ENCODE results near the gene GSPT2.
A peak's percentile ranks its signal among the peaks of the same experiment; 100 is the strongest.
"Not testable (repeated sequence)": the region's sequence is repeated elsewhere in the genome, so short reads cannot be mapped to it uniquely, and the experiment has no call there.

The GSPT2 gene

DNA sequence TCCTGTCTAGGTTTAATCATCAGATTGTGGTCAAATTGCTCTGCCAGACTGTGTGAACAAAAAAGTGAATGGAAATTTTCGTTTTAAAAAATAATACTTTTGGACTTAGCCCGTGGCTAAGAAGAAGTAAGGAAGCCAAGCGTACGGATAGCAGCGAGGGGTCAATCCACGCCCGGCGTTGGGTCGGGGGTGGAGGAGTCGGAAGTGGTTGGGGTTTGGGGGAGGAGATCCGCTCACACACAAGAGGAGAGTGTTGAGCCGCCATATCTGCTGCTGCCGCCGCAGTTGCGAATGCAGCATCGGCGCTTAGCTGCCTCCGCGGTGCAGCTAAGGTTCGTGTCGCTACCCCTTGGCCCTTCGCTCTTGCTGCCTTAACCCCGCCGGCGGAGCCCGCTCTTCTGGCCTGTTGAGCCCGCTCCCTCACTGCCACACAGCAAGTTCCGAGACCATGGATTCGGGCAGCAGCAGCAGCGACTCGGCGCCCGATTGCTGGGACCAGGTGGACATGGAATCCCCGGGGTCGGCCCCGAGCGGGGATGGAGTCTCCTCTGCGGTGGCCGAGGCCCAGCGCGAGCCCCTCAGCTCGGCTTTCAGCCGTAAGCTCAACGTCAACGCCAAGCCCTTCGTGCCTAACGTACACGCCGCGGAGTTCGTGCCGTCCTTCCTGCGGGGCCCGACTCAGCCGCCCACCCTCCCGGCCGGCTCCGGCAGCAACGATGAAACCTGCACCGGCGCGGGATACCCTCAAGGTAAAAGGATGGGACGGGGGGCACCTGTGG, at the start of gene GSPT2:
TSS of gene GSPT2 (plus strand) at position 264 of the 779 bp plus-strand sequence. CDS start at position 449, 185 bp downstream.
- Histone ChIP-seq H3K27me3 (ENCODE audit: insufficient read depth, low read length) (no peaks in the 10 kb centered on the region), H3K4me1 (ENCODE audit: insufficient read depth, low read length, severe bottlenecking) (peaks cover 17% of the 10 kb centered on the region), H3F3A (ENCODE audit: insufficient read depth, low read length) (no peaks in the 10 kb centered on the region), H3K4me3 (ENCODE audit: low read depth, low read length, poor library complexity, severe bottlenecking) (peak within 1 kb of the TSS; percentile 80), H3K27ac (ENCODE audit: low read depth, low read length, poor library complexity, severe bottlenecking) (peak within 1 kb of the TSS; percentile 65), H3K36me3 (ENCODE audit: insufficient read depth, low read length) (peaks cover 19% of the 10 kb centered on the region), H3K9me3 (ENCODE audit: low read length) (no peaks in the 10 kb centered on the region), H3K9ac (ENCODE audit: low read length) (peak within 1 kb of the TSS; percentile 80), H2AFZ (ENCODE audit: low read length) (peak within 1 kb of the TSS; percentile 100), H3K4me2 (ENCODE audit: low read length) (peak within 1 kb of the TSS; percentile 77), H3K79me2 (ENCODE audit: insufficient read depth, low read length) (no peaks in the 10 kb centered on the region), H3K9me2 (ENCODE audit: low read depth, low read length) (no peaks in the 10 kb centered on the region), H4K20me1 (ENCODE audit: insufficient read depth, low read length) (no peaks in the 10 kb centered on the region)
- TF ChIP-seq EZH2 (IDR thresholded peaks at IDR 0.05; ENCODE audit: borderline replicate concordance, low read length) = no peak
- TF ChIP-seq, protein P1, sequence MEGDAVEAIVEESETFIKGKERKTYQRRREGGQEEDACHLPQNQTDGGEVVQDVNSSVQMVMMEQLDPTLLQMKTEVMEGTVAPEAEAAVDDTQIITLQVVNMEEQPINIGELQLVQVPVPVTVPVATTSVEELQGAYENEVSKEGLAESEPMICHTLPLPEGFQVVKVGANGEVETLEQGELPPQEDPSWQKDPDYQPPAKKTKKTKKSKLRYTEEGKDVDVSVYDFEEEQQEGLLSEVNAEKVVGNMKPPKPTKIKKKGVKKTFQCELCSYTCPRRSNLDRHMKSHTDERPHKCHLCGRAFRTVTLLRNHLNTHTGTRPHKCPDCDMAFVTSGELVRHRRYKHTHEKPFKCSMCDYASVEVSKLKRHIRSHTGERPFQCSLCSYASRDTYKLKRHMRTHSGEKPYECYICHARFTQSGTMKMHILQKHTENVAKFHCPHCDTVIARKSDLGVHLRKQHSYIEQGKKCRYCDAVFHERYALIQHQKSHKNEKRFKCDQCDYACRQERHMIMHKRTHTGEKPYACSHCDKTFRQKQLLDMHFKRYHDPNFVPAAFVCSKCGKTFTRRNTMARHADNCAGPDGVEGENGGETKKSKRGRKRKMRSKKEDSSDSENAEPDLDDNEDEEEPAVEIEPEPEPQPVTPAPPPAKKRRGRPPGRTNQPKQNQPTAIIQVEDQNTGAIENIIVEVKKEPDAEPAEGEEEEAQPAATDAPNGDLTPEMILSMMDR (IDR thresholded peaks at IDR 0.05; ENCODE audit: low read length) = no peak

DNA sequence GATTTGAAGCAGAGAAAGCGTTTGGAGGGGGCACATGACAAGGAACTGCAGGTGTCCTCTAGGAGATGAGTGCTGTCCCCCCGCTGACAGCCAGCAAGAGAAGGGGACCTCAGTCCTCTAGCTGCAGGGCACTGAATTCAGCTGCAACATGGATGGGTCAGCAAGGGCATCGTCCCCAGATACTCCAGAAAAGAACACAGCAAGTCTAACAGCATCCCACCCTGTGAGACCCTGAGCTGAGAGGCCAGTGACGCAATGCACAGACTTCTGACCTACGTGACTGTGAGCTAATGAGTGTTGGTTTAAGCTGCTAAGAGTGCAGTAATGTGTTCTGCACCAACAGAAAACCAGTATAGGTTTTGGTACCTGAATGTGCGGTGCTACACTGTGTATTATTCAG, 49.0 kb upstream of the GSPT2 start:
- H3K9ac ChIP-seq (ENCODE audit: low read length) = no peak overlapping the region
- no peak overlapping the region for H3K27ac ChIP-seq (ENCODE audit: low read depth, low read length, poor library complexity, severe bottlenecking)
- H3F3A ChIP-seq (ENCODE audit: insufficient read depth, low read length) = no peaks in the 10 kb centered on the region
- H3K36me3 ChIP-seq (ENCODE audit: insufficient read depth, low read length) = no peaks in the 10 kb centered on the region
- TF ChIP-seq, protein P1 (IDR thresholded peaks at IDR 0.05; ENCODE audit: low read length) = no peak
- TF ChIP-seq EZH2 (IDR thresholded peaks at IDR 0.05; ENCODE audit: borderline replicate concordance, low read length) = no peak
- no peaks in the 10 kb centered on the region for H3K9me2 ChIP-seq (ENCODE audit: low read depth, low read length)
- H3K79me2 ChIP-seq (ENCODE audit: insufficient read depth, low read length) = no peaks in the 10 kb centered on the region
- H3K4me3 ChIP-seq (ENCODE audit: low read depth, low read length, poor library complexity, severe bottlenecking) = no peak overlapping the region
- H2AFZ ChIP-seq (ENCODE audit: low read length) = no peak overlapping the region
- H3K9me3 ChIP-seq (ENCODE audit: low read length) = no peaks in the 10 kb centered on the region
- H3K4me2 ChIP-seq (ENCODE audit: low read length) = no peak overlapping the region
- no peaks in the 10 kb centered on the region for H4K20me1 ChIP-seq (ENCODE audit: insufficient read depth, low read length)
- no peaks in the 10 kb centered on the region for H3K27me3 ChIP-seq (ENCODE audit: insufficient read depth, low read length)
- H3K4me1 ChIP-seq (ENCODE audit: insufficient read depth, low read length, severe bottlenecking) = no peaks in the 10 kb centered on the region

DNA sequence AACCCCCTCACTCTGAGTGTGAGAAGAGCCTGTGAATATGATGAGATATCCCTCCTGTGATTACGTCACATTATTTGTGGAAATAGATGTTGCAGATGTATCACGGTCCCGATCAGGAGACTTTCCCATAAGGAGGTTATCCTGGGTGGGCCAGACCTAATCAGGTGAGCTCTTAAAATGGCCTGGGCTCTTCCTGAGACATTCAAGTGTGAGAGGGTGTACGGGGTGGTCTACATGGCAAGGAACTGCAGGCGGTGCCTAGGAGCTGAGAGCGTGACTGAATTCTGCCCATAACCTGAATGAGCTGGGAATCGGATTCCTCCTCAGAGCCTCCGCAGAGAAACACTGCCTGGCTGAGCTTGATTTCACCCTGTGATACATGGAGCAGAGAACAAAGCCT, 45.8 kb upstream of the GSPT2 start:
- no peak overlapping the region for H3K4me2 ChIP-seq (ENCODE audit: low read length)
- no peaks in the 10 kb centered on the region for H3K36me3 ChIP-seq (ENCODE audit: insufficient read depth, low read length)
- no peaks in the 10 kb centered on the region for H3K27me3 ChIP-seq (ENCODE audit: insufficient read depth, low read length)
- no peaks in the 10 kb centered on the region for H3F3A ChIP-seq (ENCODE audit: insufficient read depth, low read length)
- H3K4me1 ChIP-seq (ENCODE audit: insufficient read depth, low read length, severe bottlenecking) = no peaks in the 10 kb centered on the region
- H3K27ac ChIP-seq (ENCODE audit: low read depth, low read length, poor library complexity, severe bottlenecking) = no peak overlapping the region
- no peaks in the 10 kb centered on the region for H3K9me2 ChIP-seq (ENCODE audit: low read depth, low read length)
- H3K79me2 ChIP-seq (ENCODE audit: insufficient read depth, low read length) = no peaks in the 10 kb centered on the region
- TF ChIP-seq EZH2 (IDR thresholded peaks at IDR 0.05; ENCODE audit: borderline replicate concordance, low read length) = no peak
- TF ChIP-seq, protein P1 (IDR thresholded peaks at IDR 0.05; ENCODE audit: low read length) = no peak
- no peaks in the 10 kb centered on the region for H3K9me3 ChIP-seq (ENCODE audit: low read length)
- H3K4me3 ChIP-seq (ENCODE audit: low read depth, low read length, poor library complexity, severe bottlenecking) = no peak overlapping the region
- no peaks in the 10 kb centered on the region for H4K20me1 ChIP-seq (ENCODE audit: insufficient read depth, low read length)
- no peak overlapping the region for H2AFZ ChIP-seq (ENCODE audit: low read length)
- H3K9ac ChIP-seq (ENCODE audit: low read length) = no peak overlapping the region

DNA sequence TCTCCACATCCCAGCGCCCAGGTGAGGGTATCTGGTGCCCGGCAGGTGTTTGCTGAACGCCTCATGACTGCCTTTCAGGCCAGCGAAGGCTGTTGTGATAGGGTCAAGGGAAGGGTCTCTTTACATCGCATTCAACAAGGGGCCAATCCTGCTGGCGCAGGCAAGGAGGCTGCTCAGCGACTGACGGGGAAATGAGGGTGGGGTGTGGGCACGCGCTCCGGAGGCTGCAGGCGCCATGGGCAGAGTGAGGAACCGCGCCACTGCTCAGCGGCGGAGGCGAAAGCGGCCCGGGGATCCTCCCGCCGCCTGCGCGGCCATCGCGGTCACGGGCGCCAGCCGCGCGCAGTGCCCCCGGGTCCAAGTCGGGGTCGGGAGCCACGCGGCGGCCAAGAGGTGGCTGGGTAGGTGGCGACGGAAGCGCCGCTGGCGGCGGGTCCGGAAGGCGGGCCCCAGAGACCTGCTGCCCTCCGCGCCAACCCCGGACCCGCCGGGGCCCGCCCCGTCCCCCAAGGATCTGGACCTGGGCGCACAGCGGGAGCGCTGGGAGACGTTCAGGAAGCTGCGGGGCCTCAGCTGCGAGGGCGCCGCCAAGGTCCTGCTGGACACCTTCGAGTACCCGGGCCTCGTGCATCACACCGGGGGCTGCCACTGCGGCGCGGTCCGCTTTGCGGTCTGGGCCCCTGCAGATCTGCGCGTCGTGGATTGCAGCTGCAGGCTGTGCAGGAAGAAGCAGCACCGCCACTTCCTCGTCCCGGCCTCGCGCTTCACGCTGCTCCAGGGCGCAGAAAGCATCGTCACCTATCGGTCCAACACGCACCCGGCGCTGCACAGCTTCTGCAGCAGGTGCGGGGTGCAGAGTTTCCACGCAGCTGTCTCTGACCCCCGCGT, 32.7 kb upstream of the GSPT2 start, which contains the start of gene CENPVL1:
TSS of gene CENPVL1 (plus strand) at position 236 of the 888 bp plus-strand sequence. CDS start at position 236, 0 bp downstream.
- not testable (repeated sequence) for H3K79me2 ChIP-seq (ENCODE audit: insufficient read depth, low read length); H3K4me2 ChIP-seq (ENCODE audit: low read length)

More for the DNA sequence above, 32.7 kb upstream of the GSPT2 start, which contains the start of gene CENPVL1:
- not testable (repeated sequence) for H3K36me3 ChIP-seq (ENCODE audit: insufficient read depth, low read length); H3K27ac ChIP-seq (ENCODE audit: low read depth, low read length, poor library complexity, severe bottlenecking); H3K27me3 ChIP-seq (ENCODE audit: insufficient read depth, low read length); H3K9me2 ChIP-seq (ENCODE audit: low read depth, low read length); H2AFZ ChIP-seq (ENCODE audit: low read length); H4K20me1 ChIP-seq (ENCODE audit: insufficient read depth, low read length); H3K4me1 ChIP-seq (ENCODE audit: insufficient read depth, low read length, severe bottlenecking); H3F3A ChIP-seq (ENCODE audit: insufficient read depth, low read length); H3K4me3 ChIP-seq (ENCODE audit: low read depth, low read length, poor library complexity, severe bottlenecking); H3K9ac ChIP-seq (ENCODE audit: low read length); H3K9me3 ChIP-seq (ENCODE audit: low read length)
